A673 (cell line): Measurements from ENCODE around the gene FBXO3. TPM values are rescaled to one million over a fixed set of nuclear protein-coding genes. Genes with fewer than 3 reads are reported as not detected.
"Not testable (repeated sequence)": the region's sequence is repeated elsewhere in the genome, so short reads cannot be mapped to it uniquely, and the experiment has no call there.

ENCODE experiments used
- BruUV-seq: library from RNA; stranded (reverse); fragments of 400-500 nt; replicated peaks from 2 replicates; lab custom pipeline; 2021; lab: Mats Ljungman, UMichigan
- CTCF ChIA-PET: fragments of 300-600 bp; sonication (Branson Sonifier 250); formaldehyde crosslinking; loops from one replicate; lab custom pipeline; 2022; ENCODE audit warnings: antibody characterized with exemption; lab: Charles Lee
- POLR2A ChIA-PET: fragments of 300-600 bp; sonication (Branson Sonifier 250); formaldehyde crosslinking; loops from one replicate; lab custom pipeline; 2022; ENCODE audit warnings: antibody characterized with exemption; ENCODE audit not compliant: low non-redundant PET; lab: Charles Lee
- DNase-seq: peaks from one replicate; pipeline ENCODE4 v3.0.0-alpha.2; 2015; ENCODE audit warnings: low spot score
- H3K27ac ChIP-seq: fragments of 200-600 bp; sonication (generic); 2 replicates; pipeline ENCODE4 v1.5.1; 2016; ENCODE audit warnings: mixed run types, low read depth, mild to moderate bottlenecking, mixed read lengths, antibody characterized with exemption, low read length; ENCODE audit not compliant: poor library complexity, severe bottlenecking
- H3K27me3 ChIP-seq: fragments of 200-600 bp; sonication (generic); replicated peaks from 2 replicates; pipeline ENCODE4 v1.6.1; 2017; ENCODE audit warnings: mixed run types, low read depth, mild to moderate bottlenecking, mixed read lengths, antibody characterized with exemption, low read length; ENCODE audit not compliant: insufficient read depth, poor library complexity
- H3K36me3 ChIP-seq: fragments of 200-600 bp; sonication (generic); 2 replicates; pipeline ENCODE4 v1.6.1; 2016; ENCODE audit warnings: mixed run types, mild to moderate bottlenecking, mixed read lengths, antibody characterized with exemption, low read length; ENCODE audit not compliant: insufficient read depth, poor library complexity, severe bottlenecking
- H3K4me1 ChIP-seq: fragments of 200-600 bp; sonication (generic); 2 replicates; pipeline ENCODE4 v1.6.1; 2017; ENCODE audit warnings: mixed run types, mild to moderate bottlenecking, mixed read lengths, antibody characterized with exemption, low read length; ENCODE audit not compliant: insufficient read depth, poor library complexity, severe bottlenecking
- H3K4me3 ChIP-seq: fragments of 200-600 bp; sonication (generic); 2 replicates; pipeline ENCODE4 v1.5.1; 2016; ENCODE audit warnings: low read depth, mixed run types, mild to moderate bottlenecking, mixed read lengths, low read length; ENCODE audit not compliant: poor library complexity, severe bottlenecking
- H3K9me3 ChIP-seq: fragments of 200-600 bp; sonication (generic); 2 replicates; pipeline ENCODE4 v1.6.1; 2016; ENCODE audit warnings: mixed run types, low read depth, mild to moderate bottlenecking, mixed read lengths, antibody characterized with exemption, low read length; ENCODE audit not compliant: poor library complexity, severe bottlenecking
- CTCF ChIP-seq: fragments of 300-800, 200-600 bp; sonication (generic); conservative IDR thresholded peaks from 2 replicates; pipeline ENCODE4 v1.5.1; 2017; ENCODE audit warnings: low read depth, mild to moderate bottlenecking, antibody characterized with exemption, low read length, moderate library complexity, mixed read lengths
- EZH2 ChIP-seq: fragments of 200-600 bp; sonication (generic); IDR thresholded peaks from 2 replicates; pipeline ENCODE4 v1.6.1; 2017; ENCODE audit warnings: borderline replicate concordance, low read depth, mild to moderate bottlenecking, mixed read lengths, antibody characterized with exemption, low read length; ENCODE audit not compliant: poor library complexity, severe bottlenecking
- intact Hi-C: fragments of 100-400 bp; cut with micrococcal nuclease; formaldehyde crosslinking; loops from one replicate; pipeline ENCODE4 v1.10.0; 2022; ENCODE audit not compliant: unreplicated experiment
- total RNA-seq: library from RNA; stranded (reverse); gene quantifications from 2 replicates; pipeline ENCODE4 v1.2.3, GENCODE V29; 2021

Gene FBXO3
- total RNA-seq, 1 experiment from 2014 or later, result 59.2 TPM

GRCh38 chr11:33731723-33732531, 42.4 kb downstream of the FBXO3 start:
- Histone ChIP-seq H3K27me3 (no peaks in the 10 kb centered on the region), H3K9me3 (no peaks in the 10 kb centered on the region), H3K27ac (no peak overlapping the region), H3K36me3 (no peaks in the 10 kb centered on the region), H3K4me3 (no peak overlapping the region), H3K4me1 (peaks cover 19% of the 10 kb centered on the region)
- TF ChIP-seq EZH2 (no peak), CTCF (no peak)
- intact Hi-C loops, result no loop called here
- no TSS peak for BruUV-seq
- ChIA-PET POLR2A (no interaction called here), CTCF (no interaction called here)
- no peak for DNase-seq

- ChIA-PET CTCF (no interaction called here), POLR2A (no interaction called here)
- no peak overlapping the region for H3K4me3 ChIP-seq
- no TSS peak for BruUV-seq
- H3K27me3 ChIP-seq, result no peaks in the 10 kb centered on the region
- H3K9me3 ChIP-seq, result no peaks in the 10 kb centered on the region
- H3K36me3 ChIP-seq, result no peaks in the 10 kb centered on the region
- no peak for TF ChIP-seq EZH2
- TF ChIP-seq CTCF, result no peak
- H3K27ac ChIP-seq, result no peak overlapping the region
- DNase-seq, result no peak
- intact Hi-C loops, result no loop called here
- peaks cover 13% of the 10 kb centered on the region for H3K4me1 ChIP-seq
Observed at GRCh38 chr11:33730716-33731115, 43.6 kb downstream of the FBXO3 start.

- H3K27ac ChIP-seq, intact Hi-C loops, POLR2A ChIA-PET, H3K9me3 ChIP-seq, H3K4me3 ChIP-seq, DNase-seq, H3K4me1 ChIP-seq, H3K27me3 ChIP-seq, H3K36me3 ChIP-seq, CTCF ChIA-PET, BruUV-seq: not testable (repeated sequence)
Observed at GRCh38 chr11:33729072-33729664, 45.2 kb downstream of the FBXO3 start.

- BruUV-seq, H3K27ac ChIP-seq, H3K27me3 ChIP-seq, H3K4me3 ChIP-seq, intact Hi-C loops, H3K9me3 ChIP-seq, DNase-seq, H3K36me3 ChIP-seq, CTCF ChIA-PET, POLR2A ChIA-PET: not testable (repeated sequence)
- H3K4me1 ChIP-seq, result peaks cover 13% of the 10 kb centered on the region
Observed at GRCh38 chr11:33727539-33727938, 46.8 kb downstream of the FBXO3 start.
